ENCODE data around the gene RASA3.

- no peak for TF ChIP-seq CTCF (IDR thresholded peaks at IDR 0.05; ENCODE audit: low read depth, low read length)
- TF ChIP-seq EZH2phosphoT487 (IDR thresholded peaks at IDR 0.05; ENCODE audit: low read depth) = no peak
These were observed 121.2 kb downstream of the RASA3 start for GRCh38 chr13:114011226-114011625.

Measured in OCI-LY3 (cell line).